Activated CD4-positive, alpha-beta T cell treated with anti-CD3 and anti-CD28 coated beads for 48 hours (primary cell): ENCODE measurements around the gene ST6GALNAC5.

Experiments
- DNase-seq: peaks from one replicate; pipeline ENCODE4 v3.0.0-alpha.2; 2020

ST6GALNAC5 gene

GRCh38 chr1:77015748-77016341, 148.6 kb downstream of the ST6GALNAC5 start:
- no peak for DNase-seq

GRCh38 chr1:77016386-77016985, 149.2 kb downstream of the ST6GALNAC5 start:
- DNase-seq = no peak

GRCh38 chr1:77018311-77018710, 151.0 kb downstream of the ST6GALNAC5 start:
- DNase-seq = no peak

GRCh38 chr1:77018761-77019160, 151.5 kb downstream of the ST6GALNAC5 start:
- DNase-seq = no peak

- DNase-seq = no peak
These were observed 154.5 kb downstream of the ST6GALNAC5 start for GRCh38 chr1:77021732-77022131.

- no peak for DNase-seq
These were observed 157.2 kb downstream of the ST6GALNAC5 start for GRCh38 chr1:77024500-77024899.

GRCh38 chr1:77025599-77025998, 158.3 kb downstream of the ST6GALNAC5 start:
- no peak for DNase-seq

- DNase-seq = no peak
These were observed 158.9 kb downstream of the ST6GALNAC5 start for GRCh38 chr1:77026135-77026534.

GRCh38 chr1:77026640-77027039, 159.4 kb downstream of the ST6GALNAC5 start:
- DNase-seq = no peak

- DNase-seq = no peak
These were observed 160.6 kb downstream of the ST6GALNAC5 start for GRCh38 chr1:77027847-77028246.

- DNase-seq = no peak
These were observed 163.3 kb downstream of the ST6GALNAC5 start for GRCh38 chr1:77030401-77031105.

GRCh38 chr1:77031106-77031662, 163.9 kb downstream of the ST6GALNAC5 start:
- no peak for DNase-seq

GRCh38 chr1:77036560-77036959, 169.3 kb downstream of the ST6GALNAC5 start:
- DNase-seq = peak; percentile 30

- DNase-seq = no peak
These were observed 169.8 kb downstream of the ST6GALNAC5 start for GRCh38 chr1:77037038-77037437.

- peak; percentile 7 for DNase-seq
These were observed 170.7 kb downstream of the ST6GALNAC5 start for GRCh38 chr1:77038000-77038399.

GRCh38 chr1:77039111-77039510, 171.8 kb downstream of the ST6GALNAC5 start:
- DNase-seq = no peak

- no peak for DNase-seq
These were observed 172.5 kb downstream of the ST6GALNAC5 start for GRCh38 chr1:77039739-77040138.

- DNase-seq = no peak
These were observed 173.5 kb downstream of the ST6GALNAC5 start for GRCh38 chr1:77040826-77041225.

- DNase-seq = peak; percentile 28
These were observed 177.0 kb downstream of the ST6GALNAC5 start for GRCh38 chr1:77044133-77044849.

- DNase-seq = no peak
These were observed 180.3 kb downstream of the ST6GALNAC5 start for GRCh38 chr1:77047575-77047974.

GRCh38 chr1:77047978-77048614, 180.8 kb downstream of the ST6GALNAC5 start:
- no peak for DNase-seq

GRCh38 chr1:77048615-77049005, 181.3 kb downstream of the ST6GALNAC5 start:
- no peak for DNase-seq

- DNase-seq = no peak
These were observed 184.1 kb downstream of the ST6GALNAC5 start for GRCh38 chr1:77051425-77051824.
